Fibroblast of lung (primary cell): ENCODE measurements around the gene KCNK5. TPM values are rescaled to one million over a fixed set of nuclear protein-coding genes. Genes with fewer than 3 reads are reported as not detected.

Experiments
- DNase-seq, 2 donors: peaks; one replicate each; pipeline versions ENCODE4 v3.0.0 to v3.0.0-alpha.2; 2010; ENCODE audit warnings: low read depth in 2 of 2
- H2AFZ ChIP-seq: 2 replicates; pipeline ENCODE4 v1.5.1; 2012; ENCODE audit warnings: low read length, control low read depth, inconsistent platforms
- H3K27ac ChIP-seq: 2 replicates; pipeline ENCODE4 v1.5.1; 2011; ENCODE audit warnings: low read length, control low read depth; ENCODE audit not compliant: insufficient read depth
- H3K27me3 ChIP-seq: 2 replicates; pipeline ENCODE4 v1.5.1; 2011; ENCODE audit warnings: mild to moderate bottlenecking, low read length; ENCODE audit not compliant: control insufficient read depth, insufficient read depth
- H3K36me3 ChIP-seq: 2 replicates; pipeline ENCODE4 v1.5.1; 2011; ENCODE audit warnings: low read length; ENCODE audit not compliant: control insufficient read depth, insufficient read depth
- H3K4me1 ChIP-seq: 2 replicates; pipeline ENCODE4 v1.5.1; 2011; ENCODE audit warnings: low read length; ENCODE audit not compliant: control insufficient read depth, insufficient read depth; ENCODE audit errors: extremely low read depth
- H3K4me2 ChIP-seq: 2 replicates; pipeline ENCODE4 v1.5.1; 2011; ENCODE audit warnings: low read length, control low read depth; ENCODE audit not compliant: insufficient read depth; ENCODE audit errors: extremely low read depth
- H3K4me3 ChIP-seq, 4 experiments: fragments of 200-600 bp in 1 of 4; sonication (generic) in 1 of 4; replicated peaks in 1 of 4; 2 replicates each; pipeline ENCODE4 v1.5.1; 2011 to 2016; ENCODE audit warnings: low read length in 4 of 4, low read depth in 3 of 4, mild to moderate bottlenecking in 3 of 4, control low read depth in 2 of 4, inconsistent platforms in 1 of 4, mixed read lengths in 1 of 4; ENCODE audit not compliant: insufficient read depth in 1 of 4; ENCODE audit errors: control extremely low read depth in 1 of 4
- H3K79me2 ChIP-seq: 2 replicates; pipeline ENCODE4 v1.5.1; 2012; ENCODE audit warnings: mild to moderate bottlenecking, low read length, inconsistent platforms; ENCODE audit not compliant: control insufficient read depth, insufficient read depth
- H3K9ac ChIP-seq: 2 replicates; pipeline ENCODE4 v1.5.1; 2011; ENCODE audit warnings: mild to moderate bottlenecking, low read length, control low read depth; ENCODE audit not compliant: insufficient read depth
- H3K9me3 ChIP-seq: 2 replicates; pipeline ENCODE4 v1.5.1; 2012; ENCODE audit warnings: low read depth, low read length; ENCODE audit not compliant: control insufficient read depth, insufficient read depth
- H4K20me1 ChIP-seq: 2 replicates; pipeline ENCODE4 v1.5.1; 2011; ENCODE audit warnings: low read length; ENCODE audit not compliant: control insufficient read depth, insufficient read depth; ENCODE audit errors: extremely low read depth
- EZH2 ChIP-seq: IDR thresholded peaks from 2 replicates; pipeline ENCODE4 v1.5.1; 2012; ENCODE audit warnings: low read length, control low read depth, mild to moderate bottlenecking; ENCODE audit errors: missing control alignments
- polyA plus RNA-seq, 2 donors: library from polyadenylated mRNA; depleted of rRNA in 1 of 2; stranded (reverse) in 1 of 2; unstranded in 1 of 2; fragments of >200 nt; gene quantifications; 2 replicates each; pipeline ENCODE4 v1.2.1, GENCODE V29; 2011 to 2012; ENCODE audit warnings: missing spikeins in 1 of 2
- total RNA-seq: library from RNA; depleted of rRNA; stranded (reverse); fragments of >200 nt; gene quantifications from 2 replicates; pipeline ENCODE4 v1.2.1, GENCODE V29; 2014
- TF ChIP-seq, protein P1 (sequence below), 2 donors: IDR thresholded peaks in 1 of 2; conservative IDR thresholded peaks in 1 of 2; 1 replicate in 1 of 2; 2 replicates in 1 of 2; pipeline ENCODE4 v1.5.1; 2011 to 2012; ENCODE audit warnings: low read length in 2 of 2, control low read depth in 1 of 2, inconsistent platforms in 1 of 2, low read depth in 1 of 2, mild to moderate bottlenecking in 1 of 2

KCNK5 gene
- total and polyA plus RNA-seq, 2 donors (not counting 1 experiment from before 2014, with no cell fraction given): under 0.01 to 0.02 TPM

DNA sequence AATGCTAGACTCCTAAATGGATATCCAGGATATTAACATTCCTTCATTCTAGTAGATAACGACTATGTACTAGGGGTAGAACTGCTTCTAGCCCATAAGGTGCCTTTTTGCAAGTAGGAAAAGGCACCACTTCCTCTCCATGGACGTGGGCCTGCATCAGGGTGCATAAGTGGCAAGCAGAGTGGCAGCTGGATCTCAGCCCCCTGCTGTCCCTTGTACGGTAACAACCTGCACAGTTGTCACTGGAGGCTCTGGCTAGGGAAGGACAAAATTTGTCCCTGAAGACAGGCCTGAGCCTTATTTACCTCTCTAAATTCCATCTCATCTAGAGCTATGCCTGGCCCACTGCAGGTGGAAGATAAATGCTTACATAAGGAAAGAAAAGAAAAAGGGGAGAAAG is 71.8 kb downstream of the KCNK5 start:
- H4K20me1 ChIP-seq: no peaks in the 10 kb centered on the region
- no peak overlapping the region for H3K27ac ChIP-seq
- no peaks in the 10 kb centered on the region for H3K4me1 ChIP-seq
- DNase-seq: no peak
- H3K9me3 ChIP-seq: no peaks in the 10 kb centered on the region
- no peak overlapping the region for H2AFZ ChIP-seq
- TF ChIP-seq EZH2: no peak
- TF ChIP-seq, protein P1, sequence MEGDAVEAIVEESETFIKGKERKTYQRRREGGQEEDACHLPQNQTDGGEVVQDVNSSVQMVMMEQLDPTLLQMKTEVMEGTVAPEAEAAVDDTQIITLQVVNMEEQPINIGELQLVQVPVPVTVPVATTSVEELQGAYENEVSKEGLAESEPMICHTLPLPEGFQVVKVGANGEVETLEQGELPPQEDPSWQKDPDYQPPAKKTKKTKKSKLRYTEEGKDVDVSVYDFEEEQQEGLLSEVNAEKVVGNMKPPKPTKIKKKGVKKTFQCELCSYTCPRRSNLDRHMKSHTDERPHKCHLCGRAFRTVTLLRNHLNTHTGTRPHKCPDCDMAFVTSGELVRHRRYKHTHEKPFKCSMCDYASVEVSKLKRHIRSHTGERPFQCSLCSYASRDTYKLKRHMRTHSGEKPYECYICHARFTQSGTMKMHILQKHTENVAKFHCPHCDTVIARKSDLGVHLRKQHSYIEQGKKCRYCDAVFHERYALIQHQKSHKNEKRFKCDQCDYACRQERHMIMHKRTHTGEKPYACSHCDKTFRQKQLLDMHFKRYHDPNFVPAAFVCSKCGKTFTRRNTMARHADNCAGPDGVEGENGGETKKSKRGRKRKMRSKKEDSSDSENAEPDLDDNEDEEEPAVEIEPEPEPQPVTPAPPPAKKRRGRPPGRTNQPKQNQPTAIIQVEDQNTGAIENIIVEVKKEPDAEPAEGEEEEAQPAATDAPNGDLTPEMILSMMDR (conservative IDR thresholded peaks at IDR 0.05 in 1 of 2, IDR thresholded peaks at IDR 0.05 in 1 of 2; ENCODE audit: low read depth in 1 of 2, low read length in 2 of 2): no peak
- no peak overlapping the region for H3K4me3 ChIP-seq
- H3K4me2 ChIP-seq: no peak overlapping the region
- H3K79me2 ChIP-seq: no peaks in the 10 kb centered on the region
- H3K9ac ChIP-seq: no peak overlapping the region
- H3K27me3 ChIP-seq: no peaks in the 10 kb centered on the region
- H3K36me3 ChIP-seq: no peaks in the 10 kb centered on the region

DNA sequence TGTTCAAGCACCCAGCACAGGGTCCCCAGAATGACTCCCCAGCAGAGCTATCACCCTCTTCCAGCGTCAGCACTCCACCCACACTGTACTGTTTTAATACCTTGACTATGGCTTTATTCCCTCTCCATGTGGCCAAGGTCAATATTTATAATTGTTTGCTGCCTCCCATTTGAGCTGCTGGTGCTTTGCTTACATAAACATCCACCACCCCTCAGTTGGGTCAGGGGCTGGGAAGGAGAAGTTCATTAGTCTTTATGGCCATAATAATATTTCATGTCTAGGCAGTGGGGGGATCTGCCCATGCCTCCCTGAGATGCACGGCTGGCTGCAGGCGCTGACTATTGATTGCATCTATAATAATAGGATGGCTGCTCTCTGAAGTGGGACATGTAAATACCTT is 72.5 kb downstream of the KCNK5 start:
- DNase-seq: no peak
- Histone ChIP-seq H3K79me2 (no peaks in the 10 kb centered on the region), H3K4me2 (no peak overlapping the region)

DNA sequence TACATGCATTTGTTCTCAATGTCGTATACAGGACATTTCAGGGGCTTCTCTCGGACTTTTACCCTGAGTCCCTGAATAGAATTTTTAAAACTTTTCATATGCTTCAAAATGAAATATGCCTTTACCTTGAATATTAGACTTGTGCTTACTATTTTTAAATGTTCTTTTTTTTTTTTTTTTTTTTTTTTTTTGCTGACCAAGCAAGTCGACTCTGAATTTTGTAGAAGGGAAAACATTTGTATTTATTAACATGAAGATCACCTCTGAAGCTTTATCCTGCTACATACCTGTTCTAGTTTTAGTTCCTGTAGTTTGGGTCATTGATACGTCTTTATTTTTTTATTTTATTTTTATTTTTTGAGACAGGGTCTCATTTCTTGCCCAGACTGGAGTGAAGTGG is 74.6 kb downstream of the KCNK5 start:
- H3K4me3 ChIP-seq: no peak overlapping the region
- H2AFZ ChIP-seq: no peak overlapping the region
- H3K9me3 ChIP-seq: no peaks in the 10 kb centered on the region
- H3K27ac ChIP-seq: no peak overlapping the region
- H3K9ac ChIP-seq: no peak overlapping the region
- no peaks in the 10 kb centered on the region for H3K36me3 ChIP-seq
- no peak overlapping the region for H3K4me2 ChIP-seq
- no peaks in the 10 kb centered on the region for H3K27me3 ChIP-seq
- no peaks in the 10 kb centered on the region for H4K20me1 ChIP-seq
- TF ChIP-seq, protein P1 (conservative IDR thresholded peaks at IDR 0.05 in 1 of 2, IDR thresholded peaks at IDR 0.05 in 1 of 2; ENCODE audit: low read depth in 1 of 2, low read length in 2 of 2): no peak
- TF ChIP-seq EZH2: no peak
- H3K79me2 ChIP-seq: no peaks in the 10 kb centered on the region
- H3K4me1 ChIP-seq: no peaks in the 10 kb centered on the region
- DNase-seq: no peak

More for the DNA sequence above, 72.5 kb downstream of the KCNK5 start:
- H3K9ac ChIP-seq: no peak overlapping the region
- no peak overlapping the region for H3K4me3 ChIP-seq
- H3K9me3 ChIP-seq: no peaks in the 10 kb centered on the region
- no peaks in the 10 kb centered on the region for H3K4me1 ChIP-seq
- TF ChIP-seq, protein P1 (conservative IDR thresholded peaks at IDR 0.05 in 1 of 2, IDR thresholded peaks at IDR 0.05 in 1 of 2; ENCODE audit: low read depth in 1 of 2, low read length in 2 of 2): no peak
- no peak for TF ChIP-seq EZH2
- H2AFZ ChIP-seq: no peak overlapping the region
- no peaks in the 10 kb centered on the region for H3K36me3 ChIP-seq
- H3K27ac ChIP-seq: no peak overlapping the region
- H3K27me3 ChIP-seq: no peaks in the 10 kb centered on the region
- H4K20me1 ChIP-seq: no peaks in the 10 kb centered on the region
